IPS-18c (cell line): ENCODE results near the gene AP2A2.

Experiments
- H3K4me3 ChIP-seq: 2 replicates; pipeline ENCODE4 v1.7.0; 2013; ENCODE audit warnings: low read depth, mild to moderate bottlenecking, low read length, moderate library complexity; ENCODE audit not compliant: insufficient read depth
- H3K9me3 ChIP-seq: one replicate; pipeline ENCODE4 v1.6.1; 2013; ENCODE audit warnings: mild to moderate bottlenecking, low read length, moderate library complexity; ENCODE audit not compliant: control insufficient read depth, insufficient read depth

Gene AP2A2

GRCh38 chr11:995044-995751, 69.5 kb downstream of the AP2A2 start:
- Histone ChIP-seq H3K9me3 (no peaks in the 10 kb centered on the region), H3K4me3 (no peak overlapping the region)

- Histone ChIP-seq H3K4me3 (no peak overlapping the region), H3K9me3 (no peaks in the 10 kb centered on the region)
Observed at GRCh38 chr11:995752-996420, 70.2 kb downstream of the AP2A2 start.

- no peak overlapping the region for H3K4me3 ChIP-seq
- no peaks in the 10 kb centered on the region for H3K9me3 ChIP-seq
Observed at GRCh38 chr11:996681-997080, 71.0 kb downstream of the AP2A2 start.

- Histone ChIP-seq H3K4me3 (no peak overlapping the region), H3K9me3 (no peaks in the 10 kb centered on the region)
Observed at GRCh38 chr11:997907-998306, 72.2 kb downstream of the AP2A2 start.

- H3K4me3 ChIP-seq: no peak overlapping the region
- H3K9me3 ChIP-seq: no peaks in the 10 kb centered on the region
Observed at GRCh38 chr11:999009-999408, 73.3 kb downstream of the AP2A2 start.

- H3K4me3 ChIP-seq: no peak overlapping the region
- H3K9me3 ChIP-seq: no peaks in the 10 kb centered on the region
Observed at GRCh38 chr11:1000357-1001278, 74.9 kb downstream of the AP2A2 start.

- Histone ChIP-seq H3K4me3 (no peak overlapping the region), H3K9me3 (no peaks in the 10 kb centered on the region)
Observed at GRCh38 chr11:1001617-1002405, 76.1 kb downstream of the AP2A2 start.

- H3K9me3 ChIP-seq: no peaks in the 10 kb centered on the region
- no peak overlapping the region for H3K4me3 ChIP-seq
Observed at GRCh38 chr11:1002406-1002984, 76.8 kb downstream of the AP2A2 start.

- Histone ChIP-seq H3K9me3 (no peaks in the 10 kb centered on the region), H3K4me3 (no peak overlapping the region)
Observed at GRCh38 chr11:1003159-1003558, 77.5 kb downstream of the AP2A2 start.

- Histone ChIP-seq H3K9me3 (no peaks in the 10 kb centered on the region), H3K4me3 (no peak overlapping the region)
Observed at GRCh38 chr11:1005928-1006327, 80.3 kb downstream of the AP2A2 start.

- H3K9me3 ChIP-seq: no peaks in the 10 kb centered on the region
- H3K4me3 ChIP-seq: no peak overlapping the region
Observed at GRCh38 chr11:1006762-1007161, 81.1 kb downstream of the AP2A2 start.

- Histone ChIP-seq H3K9me3 (no peaks in the 10 kb centered on the region), H3K4me3 (no peak overlapping the region)
Observed at GRCh38 chr11:1007279-1007678, 81.6 kb downstream of the AP2A2 start.

GRCh38 chr11:1008001-1008802, 82.5 kb downstream of the AP2A2 start:
- no peaks in the 10 kb centered on the region for H3K9me3 ChIP-seq
- H3K4me3 ChIP-seq: no peak overlapping the region

- Histone ChIP-seq H3K9me3 (no peaks in the 10 kb centered on the region), H3K4me3 (no peak overlapping the region)
Observed at GRCh38 chr11:1008803-1009145, 83.1 kb downstream of the AP2A2 start.

- no peaks in the 10 kb centered on the region for H3K9me3 ChIP-seq
- no peak overlapping the region for H3K4me3 ChIP-seq
Observed at GRCh38 chr11:1009371-1009770, 83.7 kb downstream of the AP2A2 start.

- H3K9me3 ChIP-seq: peaks cover 2% of the 10 kb centered on the region
- no peak overlapping the region for H3K4me3 ChIP-seq
Observed at GRCh38 chr11:1009991-1010390, 84.3 kb downstream of the AP2A2 start.
